ENCODE measurements around the gene LPCAT2.

LPCAT2 gene

GRCh38 chr16:55555436-55555835 is 46.6 kb downstream of the LPCAT2 start:
- peak; percentile 60 for DNase-seq (ENCODE audit: low read depth)

GRCh38 chr16:55557186-55557585 is 48.3 kb downstream of the LPCAT2 start:
- no peak for DNase-seq (ENCODE audit: low read depth)

GRCh38 chr16:55559233-55559632 is 50.4 kb downstream of the LPCAT2 start:
- DNase-seq (ENCODE audit: low read depth), result no peak

- DNase-seq (ENCODE audit: low read depth), result no peak
Measured at GRCh38 chr16:55559933-55560516, 51.2 kb downstream of the LPCAT2 start.

- DNase-seq (ENCODE audit: low read depth), result no peak
Measured at GRCh38 chr16:55561319-55561848, 52.5 kb downstream of the LPCAT2 start.

- no peak for DNase-seq (ENCODE audit: low read depth)
Measured at GRCh38 chr16:55562936-55563335, 54.1 kb downstream of the LPCAT2 start.

GRCh38 chr16:55563797-55564196 is 54.9 kb downstream of the LPCAT2 start:
- DNase-seq (ENCODE audit: low read depth), result no peak

- no peak for DNase-seq (ENCODE audit: low read depth)
Measured at GRCh38 chr16:55565086-55565485, 56.2 kb downstream of the LPCAT2 start.

GRCh38 chr16:55566432-55567175 is 57.7 kb downstream of the LPCAT2 start, which contains the start of gene CAPNS2:
Gene CAPNS2, plus strand, starts transcription at chr16:55566684. Its CDS starts 73 bp downstream, at chr16:55566757.
- no peak for DNase-seq (ENCODE audit: low read depth)

- no peak for DNase-seq (ENCODE audit: low read depth)
Measured at GRCh38 chr16:55567382-55567781, 58.5 kb downstream of the LPCAT2 start.

- DNase-seq (ENCODE audit: low read depth), result no peak
Measured at GRCh38 chr16:55568207-55568606, 59.3 kb downstream of the LPCAT2 start.

- DNase-seq (ENCODE audit: low read depth), result no peak
Measured at GRCh38 chr16:55569025-55569424, 60.2 kb downstream of the LPCAT2 start.

- no peak for DNase-seq (ENCODE audit: low read depth)
Measured at GRCh38 chr16:55570159-55570558, 61.3 kb downstream of the LPCAT2 start.

- no peak for DNase-seq (ENCODE audit: low read depth)
Measured at GRCh38 chr16:55571191-55571897, 62.5 kb downstream of the LPCAT2 start.

GRCh38 chr16:55572439-55572838 is 63.6 kb downstream of the LPCAT2 start:
- DNase-seq (ENCODE audit: low read depth), result no peak

- DNase-seq (ENCODE audit: low read depth), result no peak
Measured at GRCh38 chr16:55574811-55575210, 65.9 kb downstream of the LPCAT2 start.

- no peak for DNase-seq (ENCODE audit: low read depth)
Measured at GRCh38 chr16:55575496-55575895, 66.6 kb downstream of the LPCAT2 start.

- no peak for DNase-seq (ENCODE audit: low read depth)
Measured at GRCh38 chr16:55576384-55576783, 67.5 kb downstream of the LPCAT2 start.

- no peak for DNase-seq (ENCODE audit: low read depth)
Measured at GRCh38 chr16:55577887-55578286, 69.0 kb downstream of the LPCAT2 start.

GRCh38 chr16:55585631-55586030 is 76.8 kb downstream of the LPCAT2 start:
- DNase-seq (ENCODE audit: low read depth), result no peak

GRCh38 chr16:55588799-55589198 is 79.9 kb downstream of the LPCAT2 start:
- DNase-seq (ENCODE audit: low read depth), result no peak

GRCh38 chr16:55592306-55592705 is 83.4 kb downstream of the LPCAT2 start:
- DNase-seq (ENCODE audit: low read depth), result no peak

- no peak for DNase-seq (ENCODE audit: low read depth)
Measured at GRCh38 chr16:55597928-55598327, 89.1 kb downstream of the LPCAT2 start.
